ENCODE measurements around the gene LAMC1.

DNA sequence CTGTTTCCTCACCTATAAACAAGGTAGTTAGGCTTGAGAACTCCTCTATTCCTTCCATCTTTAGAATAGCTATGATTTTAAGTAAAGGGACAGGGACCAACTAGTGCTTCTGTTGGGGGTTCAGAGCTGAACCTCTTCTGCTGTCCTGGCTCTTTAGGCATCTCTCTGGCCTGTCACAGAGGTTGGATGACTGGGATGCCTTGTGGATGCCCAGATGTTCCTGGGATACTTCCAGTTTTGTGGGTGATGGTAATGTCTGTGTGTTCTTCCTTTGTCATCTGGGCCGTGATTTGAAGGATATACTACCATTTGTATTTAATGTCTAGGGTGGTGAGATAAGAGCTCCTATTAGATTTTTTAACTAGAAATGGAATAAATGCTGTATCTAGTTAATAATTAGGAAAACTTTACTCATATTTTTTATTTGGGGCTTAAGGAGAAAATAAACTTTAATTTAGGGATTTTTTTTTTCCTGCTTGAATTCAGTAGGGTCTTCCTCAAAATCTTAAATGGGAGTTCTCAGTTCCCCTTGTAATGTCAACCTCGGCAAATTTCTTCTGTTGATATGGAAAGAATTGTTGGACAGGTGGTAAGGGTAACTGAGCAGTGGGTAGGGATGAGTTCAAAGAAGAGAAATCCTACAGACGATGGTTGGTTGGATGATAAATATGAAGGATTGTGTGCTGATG is 47.2 kb downstream of the LAMC1 start:
- TF ChIP-seq CTCF (IDR thresholded peaks at IDR 0.05) (no peak), POLR2A (IDR thresholded peaks at IDR 0.05) (no peak)

Data from body of pancreas (tissue), 4 donors.